ENCODE data around the gene FGD4. TPM values are rescaled to one million over a fixed set of nuclear protein-coding genes. Genes with fewer than 3 reads are reported as not detected.
A peak's percentile ranks its signal among the peaks of the same experiment; 100 is the strongest.
"Not testable (repeated sequence)": the region's sequence is repeated elsewhere in the genome, so short reads cannot be mapped to it uniquely, and the experiment has no call there.

FGD4 gene
- total and polyA plus RNA-seq, 7 donors: 7.8 to 19.1 (median 11.3) TPM

DNA sequence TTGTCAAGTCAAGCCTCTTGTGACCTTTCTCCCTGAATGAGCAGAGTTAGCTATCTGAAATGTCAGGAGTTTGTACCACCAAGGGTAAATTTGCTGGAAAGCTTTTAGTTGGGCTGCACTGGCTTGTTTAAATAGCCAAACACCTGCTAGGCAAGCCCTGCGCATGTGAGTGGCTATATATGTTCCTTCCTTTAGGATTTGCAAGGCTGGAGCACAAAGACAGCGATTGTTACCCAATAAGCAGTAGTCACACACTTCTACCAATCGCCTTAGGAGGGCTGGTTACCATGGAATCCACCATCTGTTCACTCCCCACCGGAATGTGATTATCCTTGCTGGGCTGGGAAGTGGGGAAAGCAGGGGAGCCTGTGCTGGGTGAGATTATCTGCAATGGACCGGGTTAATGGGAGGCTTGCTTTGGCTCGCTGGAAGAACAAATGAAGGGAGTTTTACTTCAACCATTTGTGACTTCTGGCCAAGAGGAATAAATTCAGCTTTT lies 102.5 kb downstream of the FGD4 start:
- Histone ChIP-seq H3K4me3 (peak overlapping the region in 2 of 4 donors; percentile 1 to 10), H3K27ac (peak overlapping the region in 3 of 4 donors; percentile 4 to 40 (median 35)), H3K9me3 (no peaks in the 10 kb centered on the region), H3K4me1 (peaks cover 0 to 6% (median 0%) of the 10 kb centered on the region in 4 donors), H3K27me3 (no peaks in the 10 kb centered on the region), H3K36me3 (no peaks in the 10 kb centered on the region)
- intact Hi-C loops (cut with DNase I): no loop called here
- WGBS, 2 donors: 11 to 49% methylated on average over 6 of the region's 6 CpGs
- no peak for DNase-seq
- TF ChIP-seq POLR2A (IDR thresholded peaks at IDR 0.05): no peak

DNA sequence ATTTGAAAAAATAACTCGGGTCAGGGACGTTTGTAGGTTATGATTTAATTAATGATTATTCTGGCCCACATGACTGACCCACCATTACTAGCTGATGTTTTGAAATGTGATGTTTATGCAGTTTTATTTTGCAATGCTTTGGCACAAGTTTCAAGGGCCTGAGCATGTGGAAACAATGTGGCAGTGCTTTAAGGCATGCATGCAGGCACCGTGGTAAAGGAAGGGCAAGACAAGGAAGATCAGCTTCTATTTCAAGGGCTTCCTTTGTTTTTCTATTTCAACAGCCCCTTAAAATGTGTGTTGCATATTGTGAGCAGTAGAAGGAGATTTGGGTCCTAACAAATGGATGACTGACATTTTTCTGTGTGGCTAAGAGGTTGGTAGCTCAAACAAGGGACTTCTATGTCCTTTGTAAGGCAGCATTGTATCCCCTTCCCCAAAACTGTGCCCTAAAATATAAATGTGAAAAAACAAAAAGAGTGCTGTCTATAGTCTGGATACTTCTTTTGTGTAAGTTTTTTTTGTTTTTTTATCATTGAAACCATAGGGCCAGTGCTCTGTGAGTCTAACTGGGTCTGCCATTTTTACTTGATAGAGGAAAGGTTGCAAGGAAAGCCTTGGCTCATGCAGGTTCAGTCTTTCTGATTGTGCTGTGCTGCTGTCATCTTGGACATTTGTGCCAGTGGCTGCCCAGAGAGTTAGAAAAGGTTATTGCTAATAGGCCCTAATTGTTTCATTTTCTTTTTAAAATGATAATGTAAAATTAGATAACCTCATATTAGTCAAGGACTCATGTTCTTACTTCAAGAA lies 103.5 kb downstream of the FGD4 start:
- TF ChIP-seq POLR2AphosphoS5 (IDR thresholded peaks at IDR 0.05) (peak in 2 of 4 donors; percentile 11 to 31), POLR2A (IDR thresholded peaks at IDR 0.05) (no peak), EP300 (IDR thresholded peaks at IDR 0.05) (no peak)
- TF ChIP-seq, protein P1, sequence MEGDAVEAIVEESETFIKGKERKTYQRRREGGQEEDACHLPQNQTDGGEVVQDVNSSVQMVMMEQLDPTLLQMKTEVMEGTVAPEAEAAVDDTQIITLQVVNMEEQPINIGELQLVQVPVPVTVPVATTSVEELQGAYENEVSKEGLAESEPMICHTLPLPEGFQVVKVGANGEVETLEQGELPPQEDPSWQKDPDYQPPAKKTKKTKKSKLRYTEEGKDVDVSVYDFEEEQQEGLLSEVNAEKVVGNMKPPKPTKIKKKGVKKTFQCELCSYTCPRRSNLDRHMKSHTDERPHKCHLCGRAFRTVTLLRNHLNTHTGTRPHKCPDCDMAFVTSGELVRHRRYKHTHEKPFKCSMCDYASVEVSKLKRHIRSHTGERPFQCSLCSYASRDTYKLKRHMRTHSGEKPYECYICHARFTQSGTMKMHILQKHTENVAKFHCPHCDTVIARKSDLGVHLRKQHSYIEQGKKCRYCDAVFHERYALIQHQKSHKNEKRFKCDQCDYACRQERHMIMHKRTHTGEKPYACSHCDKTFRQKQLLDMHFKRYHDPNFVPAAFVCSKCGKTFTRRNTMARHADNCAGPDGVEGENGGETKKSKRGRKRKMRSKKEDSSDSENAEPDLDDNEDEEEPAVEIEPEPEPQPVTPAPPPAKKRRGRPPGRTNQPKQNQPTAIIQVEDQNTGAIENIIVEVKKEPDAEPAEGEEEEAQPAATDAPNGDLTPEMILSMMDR (IDR thresholded peaks at IDR 0.05): no peak
- Histone ChIP-seq H3K27ac (peak overlapping the region in 3 of 4 donors; percentile 4 to 40 (median 35)), H3K36me3 (no peaks in the 10 kb centered on the region), H3K4me1 (peaks cover 0 to 6% (median 0%) of the 10 kb centered on the region in 4 donors), H3K27me3 (no peaks in the 10 kb centered on the region), H3K9me3 (no peaks in the 10 kb centered on the region), H3K4me3 (peak overlapping the region in 1 of 4 donors; percentile 10)
- 25 to 46% methylated on average over 3 of the region's 3 CpGs for WGBS, 2 donors
- no peak for DNase-seq
- intact Hi-C loops (cut with DNase I): no loop called here

DNA sequence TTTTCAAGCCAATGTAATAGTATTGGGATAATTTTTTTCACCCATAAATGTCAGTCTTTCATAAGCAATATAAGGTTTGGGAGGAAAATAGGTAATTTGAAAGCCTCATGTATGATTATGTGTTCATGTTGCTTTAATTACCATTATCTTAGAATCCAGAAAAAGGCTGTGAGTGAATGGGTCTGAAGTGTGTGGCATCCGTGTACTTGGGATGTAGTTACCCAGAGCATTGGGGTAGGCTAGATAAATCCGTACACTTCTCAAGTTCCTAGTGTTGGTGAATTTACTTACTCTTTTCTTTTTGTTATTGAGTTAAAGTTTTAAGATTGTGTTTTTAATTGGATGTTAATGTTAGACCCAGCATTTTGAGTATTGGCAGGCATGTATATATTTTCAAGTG lies 104.4 kb downstream of the FGD4 start:
- H3K27ac ChIP-seq: no peak overlapping the region
- H3K27me3 ChIP-seq: no peaks in the 10 kb centered on the region
- H3K36me3 ChIP-seq: no peaks in the 10 kb centered on the region
- WGBS, 2 donors: 95 to 97% methylated on average over 2 of the region's 2 CpGs
- intact Hi-C loops (cut with DNase I): no loop called here
- no peak for DNase-seq
- peaks cover 0 to 6% (median 0%) of the 10 kb centered on the region in 4 donors for H3K4me1 ChIP-seq
- H3K9me3 ChIP-seq: no peaks in the 10 kb centered on the region
- TF ChIP-seq POLR2A (IDR thresholded peaks at IDR 0.05): no peak
- TF ChIP-seq, protein P1 (IDR thresholded peaks at IDR 0.05): no peak
- TF ChIP-seq EP300 (IDR thresholded peaks at IDR 0.05): no peak
- no peak for TF ChIP-seq POLR2AphosphoS5 (IDR thresholded peaks at IDR 0.05)
- H3K4me3 ChIP-seq: no peak overlapping the region

DNA sequence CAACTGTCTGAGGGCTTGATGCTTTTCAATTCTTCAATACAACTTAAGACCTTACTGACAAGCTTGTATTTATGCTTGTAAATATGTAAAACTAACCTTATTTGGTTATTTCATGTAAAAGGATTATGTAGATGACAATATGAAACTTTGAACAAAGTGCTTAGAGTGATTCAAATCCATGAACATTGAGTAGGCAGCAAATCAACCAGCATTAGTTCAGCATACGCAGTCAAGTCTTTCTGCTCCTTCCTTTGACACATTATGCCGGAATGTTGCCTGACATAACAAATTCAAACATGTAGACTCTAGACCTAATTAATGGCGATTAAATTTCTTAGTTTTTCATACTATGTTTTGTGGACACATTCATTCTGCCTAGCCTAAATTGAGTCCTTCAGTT lies 105.2 kb downstream of the FGD4 start:
- H3K9me3 ChIP-seq: no peaks in the 10 kb centered on the region
- no peak overlapping the region for H3K4me3 ChIP-seq
- TF ChIP-seq, protein P1 (IDR thresholded peaks at IDR 0.05): no peak
- TF ChIP-seq POLR2AphosphoS5 (IDR thresholded peaks at IDR 0.05) (no peak), POLR2A (IDR thresholded peaks at IDR 0.05) (no peak), EP300 (IDR thresholded peaks at IDR 0.05) (no peak)
- H3K27ac ChIP-seq: no peak overlapping the region
- H3K4me1 ChIP-seq: peaks cover 0 to 6% (median 0%) of the 10 kb centered on the region in 4 donors
- DNase-seq: no peak
- no peaks in the 10 kb centered on the region for H3K36me3 ChIP-seq
- WGBS, 2 donors: 95 to 97% methylated on average over 3 of the region's 3 CpGs
- intact Hi-C loops (cut with DNase I): no loop called here
- H3K27me3 ChIP-seq: no peaks in the 10 kb centered on the region

DNA sequence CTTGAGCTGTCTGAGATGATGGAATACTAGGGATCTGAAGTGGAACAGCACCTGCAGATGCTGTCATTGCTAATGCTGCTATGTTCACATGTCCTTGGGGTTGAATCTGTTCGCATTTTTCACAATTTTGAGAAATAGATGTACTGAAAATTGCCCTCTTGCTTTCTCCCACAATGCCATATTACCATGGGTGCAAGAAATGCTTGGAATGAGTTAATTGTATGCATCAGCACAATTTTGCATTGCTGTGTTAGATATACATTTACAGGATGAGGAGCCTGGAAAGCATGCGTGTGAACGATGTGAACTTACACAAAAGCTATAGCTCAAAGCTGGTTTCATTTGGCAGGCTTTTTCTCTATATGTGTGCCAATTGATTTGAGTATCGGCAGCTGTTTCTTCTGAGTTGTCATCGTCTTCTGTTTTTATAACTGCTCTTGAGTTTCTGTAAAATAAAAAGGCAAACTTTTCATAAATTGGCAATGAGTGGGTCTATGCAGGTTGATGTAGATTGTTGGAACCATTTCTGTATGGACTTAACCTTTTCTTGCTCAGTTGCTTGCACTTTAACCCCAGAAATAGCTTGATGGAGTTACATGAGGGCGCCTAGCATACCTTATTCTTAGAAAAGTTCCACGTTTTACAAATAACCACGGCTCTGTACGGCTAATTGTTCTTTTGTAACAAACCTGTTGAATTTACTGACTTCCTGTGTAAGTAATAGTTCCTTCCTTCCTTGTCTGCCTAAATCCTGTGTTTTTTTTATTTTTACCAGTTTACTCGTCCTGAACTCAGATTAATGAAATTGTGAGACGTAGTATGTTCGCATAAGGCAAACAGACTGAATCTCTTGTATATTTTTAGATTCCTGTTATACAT lies 105.9 kb downstream of the FGD4 start:
- no peak for TF ChIP-seq EP300 (IDR thresholded peaks at IDR 0.05)
- no peak for TF ChIP-seq POLR2AphosphoS5 (IDR thresholded peaks at IDR 0.05)
- TF ChIP-seq, protein P1 (IDR thresholded peaks at IDR 0.05): no peak
- no peak for TF ChIP-seq POLR2A (IDR thresholded peaks at IDR 0.05)
- WGBS, 2 donors: 68 to 76% methylated on average over 12 of the region's 12 CpGs
- no peak overlapping the region for H3K27ac ChIP-seq
- no peak overlapping the region for H3K4me3 ChIP-seq
- peaks cover 0 to 6% (median 0%) of the 10 kb centered on the region in 4 donors for H3K4me1 ChIP-seq
- no peaks in the 10 kb centered on the region for H3K27me3 ChIP-seq
- DNase-seq: no peak
- no peaks in the 10 kb centered on the region for H3K36me3 ChIP-seq
- intact Hi-C loops (cut with DNase I): no loop called here
- H3K9me3 ChIP-seq: no peaks in the 10 kb centered on the region

DNA sequence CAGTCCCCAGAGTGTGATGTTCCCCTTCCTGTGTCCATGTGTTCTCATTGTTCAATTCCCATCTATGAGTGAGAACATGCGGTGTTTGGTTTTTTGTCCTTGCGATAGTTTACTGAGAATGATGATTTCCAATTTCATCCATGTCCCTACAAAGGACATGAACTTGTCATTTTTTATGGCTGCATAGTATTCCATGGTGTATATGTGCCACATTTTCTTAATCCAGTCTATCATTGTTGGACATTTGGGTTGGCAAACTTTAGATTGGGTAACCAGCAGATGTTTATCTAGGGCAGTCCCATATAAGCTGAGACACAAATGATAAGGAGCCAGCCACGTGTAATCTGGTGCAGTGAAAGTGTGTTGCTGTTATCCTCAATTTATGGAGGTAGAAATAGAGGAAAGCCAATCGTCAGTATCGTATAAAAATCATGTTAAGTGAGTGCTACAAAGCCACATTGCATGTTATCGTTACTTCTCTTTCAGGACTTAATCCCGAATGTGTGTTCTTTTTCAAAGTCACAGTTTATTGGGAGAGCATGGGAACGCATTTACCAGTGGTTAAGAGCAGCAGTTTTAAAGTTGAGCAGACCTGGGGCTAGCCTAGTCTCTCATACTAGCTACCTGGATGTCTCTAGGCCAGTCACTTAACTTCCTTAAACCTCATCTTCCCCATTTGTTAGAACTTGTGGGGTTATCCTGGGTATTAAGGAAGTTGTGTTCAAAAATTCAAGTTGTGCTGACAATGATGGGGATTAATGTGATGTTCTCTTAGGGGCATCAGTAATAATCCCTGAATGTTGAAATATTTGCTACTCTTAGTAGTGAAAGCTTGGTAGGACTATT lies 108.0 kb downstream of the FGD4 start:
- H3K4me1 ChIP-seq; H3K27me3 ChIP-seq; H3K27ac ChIP-seq; H3K36me3 ChIP-seq; H3K4me3 ChIP-seq; DNase-seq; H3K9me3 ChIP-seq; intact Hi-C loops (cut with DNase I): not testable (repeated sequence)
- WGBS, 2 donors: 70 to 88% methylated on average over 6 of the region's 8 CpGs
